ENCODE data around the gene NDE1. TPM values are rescaled to one million over a fixed set of nuclear protein-coding genes. Genes with fewer than 3 reads are reported as not detected.
A peak's percentile ranks its signal among the peaks of the same experiment; 100 is the strongest.

The NDE1 gene
- total and polyA plus RNA-seq, 9 of the 15 experiments (the other 6 are each of a cell fraction or from before 2014, with no cell fraction given) = 3.1 to 59.9 (median 30.0) TPM

GRCh38 chr16:15650698-15651171 is 690 bp downstream of the NDE1 start (continued):
- TF ChIP-seq HMGXB4 (CRISPR knock-in tag; IDR thresholded peaks at IDR 0.05) (peak; percentile 57; the same call in 1 of the 2 replicates), MTA1 (IDR thresholded peaks at IDR 0.05; ENCODE audit: borderline replicate concordance) (0 out of 2 replicates have a peak, but pooled peaks have one; percentile 28), SMARCA5 (IDR thresholded peaks at IDR 0.05) (peak; percentile 81), PTRF (tag; IDR thresholded peaks at IDR 0.05) (no peak), ZNF140 (CRISPR knock-in tag; IDR thresholded peaks at IDR 0.05) (no peak), ZBTB2 (IDR thresholded peaks at IDR 0.05) (0 out of 2 replicates have a peak, but pooled peaks have one; percentile 41), RCOR1 (IDR thresholded peaks at IDR 0.05; ENCODE audit: borderline replicate concordance in 1 of 2, low read depth in 2 of 2, low read length in 2 of 2) (peak in 1 of 2 experiments; percentile 65; a peak in 1 of 4 replicates), CCNT2 (IDR thresholded peaks at IDR 0.05; ENCODE audit: borderline replicate concordance, extremely low read depth, insufficient read length, low read depth, low read length) (no peak), NFIX (CRISPR knock-in tag; IDR thresholded peaks at IDR 0.05; ENCODE audit: low read depth) (no peak), PHB2 (IDR thresholded peaks at IDR 0.05; ENCODE audit: low read depth) (0 out of 2 replicates have a peak, but pooled peaks have one; percentile 37), KLF10 (CRISPR knock-in tag; IDR thresholded peaks at IDR 0.05) (no peak), MCM7 (IDR thresholded peaks at IDR 0.05) (peak in 1 of 2 experiments; percentile 40; a peak in 1 of 4 replicates), PRPF4 (IDR thresholded peaks at IDR 0.05; ENCODE audit: insufficient read depth, low read depth, low read length, poor library complexity, severe bottlenecking) (no peak), MGA (IDR thresholded peaks at IDR 0.05) (no peak)
